GM19324 (cell line): Measurements from ENCODE around the gene C17orf67.
"Not testable (repeated sequence)": the region's sequence is repeated elsewhere in the genome, so short reads cannot be mapped to it uniquely, and the experiment has no call there.

Experiments used
- ATAC-seq: cut with Tn5 transposase; IDR thresholded peaks from one replicate; pipeline ENCODE4 v1.9.1; 2021; ENCODE audit warnings: mild to moderate bottlenecking, moderate library complexity; ENCODE audit not compliant: unreplicated experiment, low FRiP score

C17orf67 gene

GRCh38 chr17:56779898-56780777, 53.6 kb downstream of the C17orf67 start:
- ATAC-seq = peak; percentile 86

GRCh38 chr17:56779322-56779721, 54.4 kb downstream of the C17orf67 start:
- no peak for ATAC-seq

- no peak for ATAC-seq
Observed at GRCh38 chr17:56778898-56779297, 54.8 kb downstream of the C17orf67 start.

GRCh38 chr17:56777859-56778258, 55.9 kb downstream of the C17orf67 start:
- no peak for ATAC-seq

- no peak for ATAC-seq
Observed at GRCh38 chr17:56774650-56775049, 59.1 kb downstream of the C17orf67 start.

- ATAC-seq = no peak
Observed at GRCh38 chr17:56773124-56773523, 60.6 kb downstream of the C17orf67 start.

- no peak for ATAC-seq
Observed at GRCh38 chr17:56772442-56772841, 61.3 kb downstream of the C17orf67 start.

GRCh38 chr17:56771975-56772374, 61.7 kb downstream of the C17orf67 start:
- no peak for ATAC-seq

GRCh38 chr17:56771563-56771962, 62.2 kb downstream of the C17orf67 start:
- no peak for ATAC-seq

GRCh38 chr17:56770427-56770826, 63.3 kb downstream of the C17orf67 start:
- no peak for ATAC-seq

GRCh38 chr17:56765449-56765848, 68.3 kb downstream of the C17orf67 start:
- no peak for ATAC-seq

GRCh38 chr17:56762988-56763387, 70.7 kb downstream of the C17orf67 start:
- ATAC-seq = no peak

- no peak for ATAC-seq
Observed at GRCh38 chr17:56762144-56762543, 71.6 kb downstream of the C17orf67 start.

- ATAC-seq = no peak
Observed at GRCh38 chr17:56761387-56761786, 72.3 kb downstream of the C17orf67 start.

GRCh38 chr17:56757611-56758010, 76.1 kb downstream of the C17orf67 start:
- not testable (repeated sequence) for ATAC-seq

GRCh38 chr17:56756536-56756935, 77.2 kb downstream of the C17orf67 start:
- no peak for ATAC-seq

- no peak for ATAC-seq
Observed at GRCh38 chr17:56755310-56755709, 78.4 kb downstream of the C17orf67 start.

GRCh38 chr17:56754523-56755208, 79.1 kb downstream of the C17orf67 start:
- ATAC-seq = no peak

- ATAC-seq = no peak
Observed at GRCh38 chr17:56752263-56752836, 81.4 kb downstream of the C17orf67 start.

- ATAC-seq = no peak
Observed at GRCh38 chr17:56751145-56751738, 82.5 kb downstream of the C17orf67 start.

- no peak for ATAC-seq
Observed at GRCh38 chr17:56744721-56745120, 89.0 kb downstream of the C17orf67 start.
